HepG2 (cell line): Measurements from ENCODE around the gene CNNM2. TPM values are rescaled to one million over a fixed set of nuclear protein-coding genes. Genes with fewer than 3 reads are reported as not detected.
A peak's percentile ranks its signal among the peaks of the same experiment; 100 is the strongest.

Experiments used
- CC2D1A ChIP-seq: sonication (generic); formaldehyde crosslinking; IDR thresholded peaks from 2 replicates; pipeline ENCODE4 v1.8.1; 2023; ENCODE audit warnings: mild to moderate bottlenecking, missing genetic modification reagents
- CCAR2 ChIP-seq: fragments of 200-400 bp; formaldehyde crosslinking; optimal IDR thresholded peaks from 2 replicates; pipeline ENCODE3; 2018; ENCODE audit warnings: low read depth, mild to moderate bottlenecking, low read length, moderate library complexity
- CHCHD3 ChIP-seq: sonication (generic); formaldehyde crosslinking; IDR thresholded peaks from 2 replicates; pipeline ENCODE4 v1.8.0; 2022; ENCODE audit warnings: mild to moderate bottlenecking, missing genetic modification reagents, moderate library complexity
- ESRRA ChIP-seq: sonication (generic); formaldehyde crosslinking; IDR thresholded peaks from 2 replicates; pipeline ENCODE4 v1.5.1; 2020; ENCODE audit warnings: mild to moderate bottlenecking, low read depth, missing genetic modification reagents
- GFI1 ChIP-seq: sonication (generic); formaldehyde crosslinking; IDR thresholded peaks from 2 replicates; pipeline ENCODE4 v1.5.0; 2020; ENCODE audit warnings: missing genetic modification reagents, mild to moderate bottlenecking, borderline replicate concordance
- HIVEP1 ChIP-seq: sonication (generic); formaldehyde crosslinking; IDR thresholded peaks from 2 replicates; pipeline ENCODE4 v1.4.0; 2020; ENCODE audit warnings: mild to moderate bottlenecking, missing genetic modification reagents
- KDM5A ChIP-seq: fragments of 200-600 bp; sonication (generic); IDR thresholded peaks from 2 replicates; pipeline ENCODE4 v1.7.0; 2018; ENCODE audit warnings: antibody characterized with exemption, mild to moderate bottlenecking, low read length, borderline replicate concordance
- PAF1 ChIP-seq: IDR thresholded peaks from 2 replicates; pipeline ENCODE4 v1.6.1; 2016; ENCODE audit warnings: missing genetic modification reagents, missing compliant biosample characterization
- SMAD9 ChIP-seq: sonication (generic); formaldehyde crosslinking; IDR thresholded peaks from 2 replicates; pipeline ENCODE4 v1.5.1; 2020; ENCODE audit warnings: mild to moderate bottlenecking, missing genetic modification reagents
- SNAI1 ChIP-seq: sonication (generic); formaldehyde crosslinking; IDR thresholded peaks from 2 replicates; pipeline ENCODE4 v1.5.0; 2020; ENCODE audit warnings: mild to moderate bottlenecking, missing genetic modification reagents, borderline replicate concordance
- TARDBP ChIP-seq: sonication (generic); formaldehyde crosslinking; IDR thresholded peaks from 2 replicates; pipeline ENCODE4 v1.8.0; 2022; ENCODE audit warnings: mild to moderate bottlenecking, missing genetic modification reagents
- WIZ ChIP-seq: sonication (generic); formaldehyde crosslinking; IDR thresholded peaks from 2 replicates; pipeline ENCODE4 v1.5.1; 2020; ENCODE audit warnings: mild to moderate bottlenecking, missing genetic modification reagents
- ZC3H13 ChIP-seq: sonication (generic); formaldehyde crosslinking; IDR thresholded peaks from 2 replicates; pipeline ENCODE4 v1.8.1; 2023; ENCODE audit warnings: mild to moderate bottlenecking, missing genetic modification reagents, moderate library complexity
- ZFAT ChIP-seq: sonication (generic); formaldehyde crosslinking; conservative IDR thresholded peaks from 2 replicates; pipeline ENCODE4 v1.8.1; 2023; ENCODE audit warnings: missing genetic modification reagents, inconsistent platforms
- ZNF616 ChIP-seq: sonication (generic); formaldehyde crosslinking; IDR thresholded peaks from 2 replicates; pipeline ENCODE4 v1.5.0; 2020; ENCODE audit warnings: low read depth, mild to moderate bottlenecking, missing genetic modification reagents
- ZNF660 ChIP-seq: sonication (generic); formaldehyde crosslinking; IDR thresholded peaks from 2 replicates; pipeline ENCODE4 v1.5.1; 2020; ENCODE audit warnings: mild to moderate bottlenecking, low read depth, missing genetic modification reagents, borderline replicate concordance
- ZNF720 ChIP-seq: sonication (generic); formaldehyde crosslinking; IDR thresholded peaks from 2 replicates; pipeline ENCODE4 v1.4.0; 2020; ENCODE audit warnings: missing genetic modification reagents
- polyA plus RNA-seq, 8 experiments: library from polyadenylated mRNA; depleted of rRNA in 3 of 8; stranded (reverse) in 7 of 8; unstranded in 1 of 8; fragments of >200 nt; fragmentation: Illumina TruSeq in 4 of 8; extraction: Trizol in 4 of 8; gene quantifications; 2 replicates each; pipeline versions ENCODE4 v1.2.1 to v1.2.3, GENCODE V29; 2011 to 2016; ENCODE audit warnings: low read depth in 4 of 8, missing spikeins in 1 of 8, mixed read lengths in 1 of 8; ENCODE audit not compliant: insufficient read depth in 1 of 8
- total RNA-seq, 5 experiments: library from RNA; depleted of rRNA; stranded (reverse); fragments of >200 nt; fragmentation: Illumina TruSeq; extraction: Trizol; gene quantifications; 2 replicates each; pipeline ENCODE4 v1.2.3, GENCODE V29; 2016; ENCODE audit warnings: low read depth in 1 of 5
- TF ChIP-seq, protein P1 (sequence below): sonication (generic); formaldehyde crosslinking; conservative IDR thresholded peaks from 2 replicates; pipeline ENCODE4 v1.4.0; 2020; ENCODE audit warnings: missing genetic modification reagents
- TF ChIP-seq, protein P2 (sequence below): sonication (generic); formaldehyde crosslinking; IDR thresholded peaks from 2 replicates; pipeline ENCODE4 v1.8.0; 2022; ENCODE audit warnings: mild to moderate bottlenecking, missing genetic modification reagents; ENCODE audit not compliant: insufficient replicate concordance
- TF ChIP-seq, protein P3 (sequence below): sonication (generic); formaldehyde crosslinking; IDR thresholded peaks from 2 replicates; pipeline ENCODE4 v1.8.0; 2022; ENCODE audit warnings: mild to moderate bottlenecking, missing genetic modification reagents, moderate library complexity
- TF ChIP-seq, protein P4 (sequence below): sonication (generic); formaldehyde crosslinking; IDR thresholded peaks from 2 replicates; pipeline ENCODE4 v1.5.1; 2020; ENCODE audit warnings: missing genetic modification reagents, mild to moderate bottlenecking, borderline replicate concordance

Gene CNNM2
- total and polyA plus RNA-seq, 2 of the 13 experiments (the other 11 are each of a cell fraction or from before 2014, with no cell fraction given) = 7.1 to 9.0 TPM

DNA sequence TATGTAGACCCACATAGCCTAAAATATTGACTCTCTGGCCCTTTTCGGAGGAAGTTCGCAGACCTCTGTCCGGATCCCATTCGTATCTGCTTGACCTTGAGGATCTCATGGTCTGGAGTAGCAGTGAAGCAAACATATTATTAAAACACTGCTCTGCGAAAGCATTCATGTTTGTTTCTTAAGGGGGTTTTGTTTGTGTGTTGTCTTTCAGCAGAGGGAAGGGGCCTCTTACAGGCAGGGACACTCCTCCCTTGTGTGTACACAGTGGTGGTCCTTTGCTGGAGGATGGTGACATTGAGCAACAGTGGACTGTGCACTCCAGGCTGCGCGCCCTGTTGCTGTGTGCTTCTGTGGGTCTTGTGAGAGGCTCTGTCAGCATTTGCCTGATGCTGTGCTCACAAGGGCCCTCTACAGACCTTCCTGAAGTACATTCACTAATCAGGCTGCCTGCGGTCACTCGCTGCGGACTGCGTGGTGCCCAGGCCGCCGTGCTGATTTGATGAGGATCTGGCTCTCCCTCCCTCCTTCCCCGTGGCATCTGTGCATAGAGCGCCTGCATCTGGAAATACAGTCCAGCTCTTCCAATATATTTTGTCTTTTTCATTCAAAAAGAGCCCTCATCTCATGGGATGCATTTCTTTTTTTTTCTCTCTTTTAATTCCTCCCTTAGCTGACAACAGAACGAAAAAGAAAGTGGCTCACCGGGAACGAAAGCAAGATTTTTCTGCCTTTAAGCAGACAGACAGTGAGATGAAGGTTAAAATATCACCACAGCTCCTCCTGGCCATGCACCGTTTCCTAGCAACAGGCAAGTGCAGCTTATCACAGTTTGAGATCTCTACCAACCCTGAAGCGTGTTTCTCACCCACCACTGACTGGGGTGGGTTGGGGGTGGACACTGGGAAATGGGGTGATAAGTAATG, 135.8 kb downstream of the CNNM2 start (continued):
- TF ChIP-seq, protein P1, sequence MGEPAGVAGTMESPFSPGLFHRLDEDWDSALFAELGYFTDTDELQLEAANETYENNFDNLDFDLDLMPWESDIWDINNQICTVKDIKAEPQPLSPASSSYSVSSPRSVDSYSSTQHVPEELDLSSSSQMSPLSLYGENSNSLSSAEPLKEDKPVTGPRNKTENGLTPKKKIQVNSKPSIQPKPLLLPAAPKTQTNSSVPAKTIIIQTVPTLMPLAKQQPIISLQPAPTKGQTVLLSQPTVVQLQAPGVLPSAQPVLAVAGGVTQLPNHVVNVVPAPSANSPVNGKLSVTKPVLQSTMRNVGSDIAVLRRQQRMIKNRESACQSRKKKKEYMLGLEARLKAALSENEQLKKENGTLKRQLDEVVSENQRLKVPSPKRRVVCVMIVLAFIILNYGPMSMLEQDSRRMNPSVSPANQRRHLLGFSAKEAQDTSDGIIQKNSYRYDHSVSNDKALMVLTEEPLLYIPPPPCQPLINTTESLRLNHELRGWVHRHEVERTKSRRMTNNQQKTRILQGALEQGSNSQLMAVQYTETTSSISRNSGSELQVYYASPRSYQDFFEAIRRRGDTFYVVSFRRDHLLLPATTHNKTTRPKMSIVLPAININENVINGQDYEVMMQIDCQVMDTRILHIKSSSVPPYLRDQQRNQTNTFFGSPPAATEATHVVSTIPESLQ = no peak
- TF ChIP-seq, protein P2, sequence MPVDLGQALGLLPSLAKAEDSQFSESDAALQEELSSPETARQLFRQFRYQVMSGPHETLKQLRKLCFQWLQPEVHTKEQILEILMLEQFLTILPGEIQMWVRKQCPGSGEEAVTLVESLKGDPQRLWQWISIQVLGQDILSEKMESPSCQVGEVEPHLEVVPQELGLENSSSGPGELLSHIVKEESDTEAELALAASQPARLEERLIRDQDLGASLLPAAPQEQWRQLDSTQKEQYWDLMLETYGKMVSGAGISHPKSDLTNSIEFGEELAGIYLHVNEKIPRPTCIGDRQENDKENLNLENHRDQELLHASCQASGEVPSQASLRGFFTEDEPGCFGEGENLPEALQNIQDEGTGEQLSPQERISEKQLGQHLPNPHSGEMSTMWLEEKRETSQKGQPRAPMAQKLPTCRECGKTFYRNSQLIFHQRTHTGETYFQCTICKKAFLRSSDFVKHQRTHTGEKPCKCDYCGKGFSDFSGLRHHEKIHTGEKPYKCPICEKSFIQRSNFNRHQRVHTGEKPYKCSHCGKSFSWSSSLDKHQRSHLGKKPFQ (CRISPR knock-in tag) = no peak
- TF ChIP-seq WIZ (CRISPR knock-in tag) (no peak), SMAD9 (CRISPR knock-in tag) (no peak), ZNF660 (CRISPR knock-in tag) (no peak), ZNF616 (CRISPR knock-in tag) (0 out of 2 replicates have a peak, but pooled peaks have one; percentile 57), CC2D1A (CRISPR knock-in tag) (peak; percentile 56; the same call in 1 of the 2 replicates), KDM5A (no peak; the same call in 1 of the 2 replicates), ZC3H13 (CRISPR knock-in tag) (peak; percentile 84; the same call in 1 of the 2 replicates), SNAI1 (CRISPR knock-in tag) (no peak), PAF1 (CRISPR knock-in tag) (no peak), HIVEP1 (CRISPR knock-in tag) (no peak), ZNF720 (CRISPR knock-in tag) (no peak), ESRRA (CRISPR knock-in tag) (peak; percentile 90), TARDBP (peak; percentile 96), CHCHD3 (CRISPR knock-in tag) (no peak), ZFAT (CRISPR knock-in tag) (no peak), GFI1 (CRISPR knock-in tag) (peak; percentile 57), CCAR2 (no peak)
- TF ChIP-seq, protein P3, sequence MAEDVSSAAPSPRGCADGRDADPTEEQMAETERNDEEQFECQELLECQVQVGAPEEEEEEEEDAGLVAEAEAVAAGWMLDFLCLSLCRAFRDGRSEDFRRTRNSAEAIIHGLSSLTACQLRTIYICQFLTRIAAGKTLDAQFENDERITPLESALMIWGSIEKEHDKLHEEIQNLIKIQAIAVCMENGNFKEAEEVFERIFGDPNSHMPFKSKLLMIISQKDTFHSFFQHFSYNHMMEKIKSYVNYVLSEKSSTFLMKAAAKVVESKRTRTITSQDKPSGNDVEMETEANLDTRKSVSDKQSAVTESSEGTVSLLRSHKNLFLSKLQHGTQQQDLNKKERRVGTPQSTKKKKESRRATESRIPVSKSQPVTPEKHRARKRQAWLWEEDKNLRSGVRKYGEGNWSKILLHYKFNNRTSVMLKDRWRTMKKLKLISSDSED (CRISPR knock-in tag) = no peak
- TF ChIP-seq, protein P4, sequence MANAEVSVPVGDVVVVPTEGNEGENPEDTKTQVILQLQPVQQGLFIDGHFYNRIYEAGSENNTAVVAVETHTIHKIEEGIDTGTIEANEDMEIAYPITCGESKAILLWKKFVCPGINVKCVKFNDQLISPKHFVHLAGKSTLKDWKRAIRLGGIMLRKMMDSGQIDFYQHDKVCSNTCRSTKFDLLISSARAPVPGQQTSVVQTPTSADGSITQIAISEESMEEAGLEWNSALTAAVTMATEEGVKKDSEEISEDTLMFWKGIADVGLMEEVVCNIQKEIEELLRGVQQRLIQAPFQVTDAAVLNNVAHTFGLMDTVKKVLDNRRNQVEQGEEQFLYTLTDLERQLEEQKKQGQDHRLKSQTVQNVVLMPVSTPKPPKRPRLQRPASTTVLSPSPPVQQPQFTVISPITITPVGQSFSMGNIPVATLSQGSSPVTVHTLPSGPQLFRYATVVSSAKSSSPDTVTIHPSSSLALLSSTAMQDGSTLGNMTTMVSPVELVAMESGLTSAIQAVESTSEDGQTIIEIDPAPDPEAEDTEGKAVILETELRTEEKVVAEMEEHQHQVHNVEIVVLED = peak; percentile 58; the same call in 1 of the 2 replicates
